Astrocyte of the spinal cord (primary cell): ENCODE data around the gene OR8D4.
"Not testable (repeated sequence)": the region's sequence is repeated elsewhere in the genome, so short reads cannot be mapped to it uniquely, and the experiment has no call there.

Experiments
- DNase-seq: peaks from one replicate; pipeline ENCODE4 v3.0.0; 2011; ENCODE audit warnings: low read depth, low spot score
- H3K4me3 ChIP-seq: 2 replicates; pipeline ENCODE4 v1.5.1; 2011; ENCODE audit warnings: low read depth, mild to moderate bottlenecking, low read length, moderate library complexity
- CTCF ChIP-seq: IDR thresholded peaks from 2 replicates; pipeline ENCODE4 v1.5.1; 2012; ENCODE audit warnings: low read depth, mild to moderate bottlenecking, low read length, inconsistent platforms
- in situ Hi-C: cut with HindIII; loops from 2 replicates; pipeline ENCODE4 v1.10.0; 2017; ENCODE audit warnings: low sequenced_read_pairs

Gene OR8D4

GRCh38 chr11:123901867-123902266 is at the start of gene OR8D4:
Gene OR8D4 (plus strand): TSS chr11:123902167. CDS start chr11:123906432, 4,265 bp downstream.
- no peak for DNase-seq
- TF ChIP-seq CTCF: no peak
- in situ Hi-C loops: no loop called here
- no peak within 1 kb of the TSS for H3K4me3 ChIP-seq

GRCh38 chr11:123852321-123852720 is 49.6 kb upstream of the OR8D4 start:
- TF ChIP-seq CTCF: no peak
- H3K4me3 ChIP-seq: no peak overlapping the region
- no peak for DNase-seq
- in situ Hi-C loops: no loop called here

- no peak for TF ChIP-seq CTCF
- DNase-seq: no peak
- in situ Hi-C loops: no loop called here
- H3K4me3 ChIP-seq: no peak overlapping the region
These were observed 48.9 kb upstream of the OR8D4 start for GRCh38 chr11:123853038-123853437.

GRCh38 chr11:123856444-123856843 is 45.5 kb upstream of the OR8D4 start:
- no peak for TF ChIP-seq CTCF
- no peak for DNase-seq
- H3K4me3 ChIP-seq: no peak overlapping the region
- in situ Hi-C loops: no loop called here

GRCh38 chr11:123859731-123860130 is 42.2 kb upstream of the OR8D4 start:
- TF ChIP-seq CTCF: no peak
- no peak overlapping the region for H3K4me3 ChIP-seq
- in situ Hi-C loops: no loop called here
- DNase-seq: no peak

- in situ Hi-C loops: not testable (repeated sequence)
These were observed 36.7 kb upstream of the OR8D4 start for GRCh38 chr11:123865293-123865692.

GRCh38 chr11:123867795-123868194 is 34.2 kb upstream of the OR8D4 start:
- DNase-seq, H3K4me3 ChIP-seq, in situ Hi-C loops: not testable (repeated sequence)

More at GRCh38 chr11:123865293-123865692, 36.7 kb upstream of the OR8D4 start:
- H3K4me3 ChIP-seq, DNase-seq: not testable (repeated sequence)

GRCh38 chr11:123880912-123881311 is 21.1 kb upstream of the OR8D4 start:
- TF ChIP-seq CTCF: no peak
- no peak for DNase-seq
- no peak overlapping the region for H3K4me3 ChIP-seq
- in situ Hi-C loops: no loop called here
